Measurements from ENCODE around the gene SLX4IP.

Gene SLX4IP

DNA sequence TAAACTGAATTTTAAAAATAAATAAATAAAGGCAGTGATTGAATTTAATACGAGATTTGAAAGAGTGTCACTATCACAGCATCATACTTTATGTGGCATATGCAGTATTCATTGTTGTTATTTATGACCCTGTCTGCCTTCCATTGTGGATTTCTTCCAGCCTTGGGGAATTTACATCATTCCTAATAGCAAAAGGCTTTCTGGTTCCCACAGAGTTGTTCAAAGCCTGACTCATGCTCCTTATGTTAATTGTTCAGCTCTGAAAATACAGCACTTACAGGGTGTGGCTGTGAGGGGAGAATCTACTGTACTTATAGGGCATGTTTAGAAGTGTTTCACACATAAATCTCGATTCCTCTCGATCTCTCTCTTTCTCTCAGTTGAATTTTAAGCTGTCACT is 184.3 kb downstream of the SLX4IP start:
- TF ChIP-seq FEZF1 (tag by site-specific recombination; IDR thresholded peaks at IDR 0.05) (peak; percentile 49; the same call in 1 of the 2 replicates), ZNF10 (tag by site-specific recombination; IDR thresholded peaks at IDR 0.05) (no peak), SP7 (tag by site-specific recombination; IDR thresholded peaks at IDR 0.05) (0 out of 2 replicates have a peak, but pooled peaks have one; percentile 21), PRDM6 (tag by site-specific recombination; IDR thresholded peaks at IDR 0.05) (peak; percentile 86), ZEB2 (tag by site-specific recombination; IDR thresholded peaks at IDR 0.05) (peak; percentile 64), IKZF3 (tag by site-specific recombination; IDR thresholded peaks at IDR 0.05) (0 out of 2 replicates have a peak, but pooled peaks have one; percentile 18), ZNF629 (tag by site-specific recombination; IDR thresholded peaks at IDR 0.05) (0 out of 2 replicates have a peak, but pooled peaks have one; percentile 29), ZNF747 (tag by site-specific recombination; IDR thresholded peaks at IDR 0.05) (no peak)
- TF ChIP-seq, protein P1, sequence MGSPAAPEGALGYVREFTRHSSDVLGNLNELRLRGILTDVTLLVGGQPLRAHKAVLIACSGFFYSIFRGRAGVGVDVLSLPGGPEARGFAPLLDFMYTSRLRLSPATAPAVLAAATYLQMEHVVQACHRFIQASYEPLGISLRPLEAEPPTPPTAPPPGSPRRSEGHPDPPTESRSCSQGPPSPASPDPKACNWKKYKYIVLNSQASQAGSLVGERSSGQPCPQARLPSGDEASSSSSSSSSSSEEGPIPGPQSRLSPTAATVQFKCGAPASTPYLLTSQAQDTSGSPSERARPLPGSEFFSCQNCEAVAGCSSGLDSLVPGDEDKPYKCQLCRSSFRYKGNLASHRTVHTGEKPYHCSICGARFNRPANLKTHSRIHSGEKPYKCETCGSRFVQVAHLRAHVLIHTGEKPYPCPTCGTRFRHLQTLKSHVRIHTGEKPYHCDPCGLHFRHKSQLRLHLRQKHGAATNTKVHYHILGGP (tag by site-specific recombination; IDR thresholded peaks at IDR 0.05), result no peak
- POLR2A ChIA-PET, result no interaction called here

GRCh38 chr20:10621149-10621548 is 186.0 kb downstream of the SLX4IP start:
- TF ChIP-seq ZNF391 (tag by site-specific recombination; IDR thresholded peaks at IDR 0.05; ENCODE audit: borderline replicate concordance, low read depth) (no peak), PRDM1 (tag by site-specific recombination; IDR thresholded peaks at IDR 0.05) (no peak), ZNF146 (tag by site-specific recombination; IDR thresholded peaks at IDR 0.05) (no peak), HOXA7 (CRISPR knock-in tag; IDR thresholded peaks at IDR 0.05; ENCODE audit: borderline replicate concordance) (no peak), TCF7L2 (IDR thresholded peaks at IDR 0.05; ENCODE audit: borderline replicate concordance, low read depth, low read length) (no peak), ZBTB1 (tag by site-specific recombination; IDR thresholded peaks at IDR 0.05) (no peak), REPIN1 (tag by site-specific recombination; IDR thresholded peaks at IDR 0.05; ENCODE audit: low read depth) (no peak), WT1 (tag by site-specific recombination; IDR thresholded peaks at IDR 0.05) (no peak), GFI1B (tag by site-specific recombination; IDR thresholded peaks at IDR 0.05) (no peak), ZNF558 (tag by site-specific recombination; IDR thresholded peaks at IDR 0.05) (no peak), ZNF658 (tag by site-specific recombination; IDR thresholded peaks at IDR 0.05) (no peak), ZNF510 (tag by site-specific recombination; IDR thresholded peaks at IDR 0.05; ENCODE audit: insufficient replicate concordance) (no peak), ZBTB8A (tag by site-specific recombination; IDR thresholded peaks at IDR 0.05) (no peak)
- TF ChIP-seq, protein P2, sequence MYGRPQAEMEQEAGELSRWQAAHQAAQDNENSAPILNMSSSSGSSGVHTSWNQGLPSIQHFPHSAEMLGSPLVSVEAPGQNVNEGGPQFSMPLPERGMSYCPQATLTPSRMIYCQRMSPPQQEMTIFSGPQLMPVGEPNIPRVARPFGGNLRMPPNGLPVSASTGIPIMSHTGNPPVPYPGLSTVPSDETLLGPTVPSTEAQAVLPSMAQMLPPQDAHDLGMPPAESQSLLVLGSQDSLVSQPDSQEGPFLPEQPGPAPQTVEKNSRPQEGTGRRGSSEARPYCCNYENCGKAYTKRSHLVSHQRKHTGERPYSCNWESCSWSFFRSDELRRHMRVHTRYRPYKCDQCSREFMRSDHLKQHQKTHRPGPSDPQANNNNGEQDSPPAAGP (tag by site-specific recombination; IDR thresholded peaks at IDR 0.05), result no peak
- TF ChIP-seq, protein P3, sequence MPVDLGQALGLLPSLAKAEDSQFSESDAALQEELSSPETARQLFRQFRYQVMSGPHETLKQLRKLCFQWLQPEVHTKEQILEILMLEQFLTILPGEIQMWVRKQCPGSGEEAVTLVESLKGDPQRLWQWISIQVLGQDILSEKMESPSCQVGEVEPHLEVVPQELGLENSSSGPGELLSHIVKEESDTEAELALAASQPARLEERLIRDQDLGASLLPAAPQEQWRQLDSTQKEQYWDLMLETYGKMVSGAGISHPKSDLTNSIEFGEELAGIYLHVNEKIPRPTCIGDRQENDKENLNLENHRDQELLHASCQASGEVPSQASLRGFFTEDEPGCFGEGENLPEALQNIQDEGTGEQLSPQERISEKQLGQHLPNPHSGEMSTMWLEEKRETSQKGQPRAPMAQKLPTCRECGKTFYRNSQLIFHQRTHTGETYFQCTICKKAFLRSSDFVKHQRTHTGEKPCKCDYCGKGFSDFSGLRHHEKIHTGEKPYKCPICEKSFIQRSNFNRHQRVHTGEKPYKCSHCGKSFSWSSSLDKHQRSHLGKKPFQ (tag by site-specific recombination; IDR thresholded peaks at IDR 0.05), result no peak
- H3K27ac ChIP-seq (ENCODE audit: extremely low read depth, low read depth, low read length), result no peak overlapping the region
- no peaks in the 10 kb centered on the region for H3K36me3 ChIP-seq (ENCODE audit: control insufficient read depth in 2 of 2, insufficient read depth in 1 of 2, low read length in 2 of 2)
- peaks cover 10% of the 10 kb centered on the region for H3K4me1 ChIP-seq (ENCODE audit: control insufficient read depth, insufficient read depth, low read length)
- no peak overlapping the region for H3K4me3 ChIP-seq (ENCODE audit: low read depth, low read length)
- ChIA-PET CTCF (interaction anchor here (0.7 to 1.2 kb wide), 3 partner anchors 8 to 16 kb away, joined by 3 to 5 read pairs (median 3); no protein-coding TSS in a partner anchor), POLR2A (no interaction called here)
- H3K9me3 ChIP-seq (ENCODE audit: control insufficient read depth, insufficient read depth, low read depth, low read length), result no peaks in the 10 kb centered on the region

More for the DNA sequence above, 184.3 kb downstream of the SLX4IP start:
- no peak overlapping the region for H3K4me3 ChIP-seq (ENCODE audit: low read depth, low read length)
- no peaks in the 10 kb centered on the region for H3K36me3 ChIP-seq (ENCODE audit: control insufficient read depth in 2 of 2, insufficient read depth in 1 of 2, low read length in 2 of 2)
- peaks cover 10% of the 10 kb centered on the region for H3K4me1 ChIP-seq (ENCODE audit: control insufficient read depth, insufficient read depth, low read length)
- no peaks in the 10 kb centered on the region for H3K9me3 ChIP-seq (ENCODE audit: control insufficient read depth, insufficient read depth, low read depth, low read length)
- CTCF ChIA-PET, result interaction anchor here (0.6 to 0.8 kb wide), 2 partner anchors 20 to 131 kb away, joined by 3 read pairs; no protein-coding TSS in a partner anchor
- no peak overlapping the region for H3K27ac ChIP-seq (ENCODE audit: extremely low read depth, low read depth, low read length)

Measured in HEK293 (cell line).